Brain microvascular endothelial cell (primary cell): ENCODE measurements around the gene MAK.
"Not testable (repeated sequence)": the region's sequence is repeated elsewhere in the genome, so short reads cannot be mapped to it uniquely, and the experiment has no call there.

Experiments
- DNase-seq: peaks from one replicate; pipeline ENCODE4 v3.0.0-alpha.2; 2020
- H3K27ac ChIP-seq: fragments of 250-450 bp; sonication (Bioruptor Pico); 2 replicates; pipeline ENCODE4 v1.5.1; 2020; ENCODE audit warnings: mild to moderate bottlenecking, moderate library complexity
- H3K27me3 ChIP-seq: fragments of 250-450 bp; sonication (Bioruptor Pico); replicated peaks from 2 replicates; pipeline ENCODE4 v1.5.1; 2020; ENCODE audit warnings: mild to moderate bottlenecking
- H3K36me3 ChIP-seq: fragments of 250-450 bp; sonication (Bioruptor Pico); replicated peaks from 2 replicates; pipeline ENCODE4 v1.5.1; 2020; ENCODE audit warnings: mild to moderate bottlenecking
- H3K4me3 ChIP-seq: 2 replicates; pipeline ENCODE4 v1.5.1; 2011; ENCODE audit warnings: low read depth, mild to moderate bottlenecking, control low read depth, low read length, moderate library complexity
- CTCF ChIP-seq: IDR thresholded peaks from 2 replicates; pipeline ENCODE4 v1.5.1; 2011; ENCODE audit warnings: low read depth, mild to moderate bottlenecking, moderate library complexity, low read length, control low read depth, inconsistent platforms; ENCODE audit errors: missing control alignments
- in situ Hi-C: cut with HindIII; loops from 2 replicates; pipeline ENCODE4 v1.10.0; 2017; ENCODE audit warnings: low sequenced_read_pairs, low pct_ligation_motif_present

The MAK gene

GRCh38 chr6:10837995-10838793, at the start of gene MAK:
TSS of gene MAK (minus strand) at chr6:10838539. CDS start at chr6:10830648, 7,891 bp downstream.
- in situ Hi-C loops = no loop called here
- H3K27ac ChIP-seq = peak within 1 kb of the TSS; percentile 52

GRCh38 chr6:10886691-10887502, 48.6 kb upstream of the MAK start, which contains the start of gene SYCP2L:
TSS of gene SYCP2L (plus strand) at chr6:10887052. CDS start at chr6:10887127, 75 bp downstream.
- no peak within 1 kb of the TSS for H3K27ac ChIP-seq
- in situ Hi-C loops = no loop called here

More at GRCh38 chr6:10837995-10838793, at the start of gene MAK:
- H3K4me3 ChIP-seq = peak within 1 kb of the TSS; percentile 61
- no peaks in the 10 kb centered on the region for H3K36me3 ChIP-seq
- peak; percentile 71 for DNase-seq
- TF ChIP-seq CTCF = no peak
- peaks cover 20% of the 10 kb centered on the region for H3K27me3 ChIP-seq

GRCh38 chr6:10886365-10886690, 48.0 kb upstream of the MAK start:
- peak overlapping the region; percentile 55 for H3K4me3 ChIP-seq
- in situ Hi-C loops, H3K27ac ChIP-seq, H3K36me3 ChIP-seq, DNase-seq: not testable (repeated sequence)
- H3K27me3 ChIP-seq = peaks cover 43% of the 10 kb centered on the region

More at GRCh38 chr6:10886691-10887502, 48.6 kb upstream of the MAK start, which contains the start of gene SYCP2L:
- peak within 1 kb of the TSS; percentile 55 for H3K4me3 ChIP-seq
- peak; percentile 22 for DNase-seq
- TF ChIP-seq CTCF = peak; percentile 61
- H3K36me3 ChIP-seq = no peaks in the 10 kb centered on the region
- H3K27me3 ChIP-seq = peaks cover 37% of the 10 kb centered on the region

- in situ Hi-C loops = no loop called here
- no peak for DNase-seq
- no peak overlapping the region for H3K27ac ChIP-seq
- TF ChIP-seq CTCF = no peak
- H3K27me3 ChIP-seq = peaks cover 59% of the 10 kb centered on the region
- no peaks in the 10 kb centered on the region for H3K36me3 ChIP-seq
- no peak overlapping the region for H3K4me3 ChIP-seq
These were observed 46.1 kb upstream of the MAK start for GRCh38 chr6:10884245-10884972.

- in situ Hi-C loops = no loop called here
- TF ChIP-seq CTCF = no peak
- no peak overlapping the region for H3K4me3 ChIP-seq
These were observed 45.2 kb upstream of the MAK start for GRCh38 chr6:10883312-10884244.

More at GRCh38 chr6:10883312-10884244, 45.2 kb upstream of the MAK start:
- Histone ChIP-seq H3K27me3 (peaks cover 59% of the 10 kb centered on the region), H3K36me3 (no peaks in the 10 kb centered on the region), H3K27ac (no peak overlapping the region)
- no peak for DNase-seq
